Measurements from ENCODE around the gene GALNT14.

The GALNT14 gene

GRCh38 chr2:31053929-31054782 is 84.1 kb downstream of the GALNT14 start:
- no peak for DNase-seq

DNA sequence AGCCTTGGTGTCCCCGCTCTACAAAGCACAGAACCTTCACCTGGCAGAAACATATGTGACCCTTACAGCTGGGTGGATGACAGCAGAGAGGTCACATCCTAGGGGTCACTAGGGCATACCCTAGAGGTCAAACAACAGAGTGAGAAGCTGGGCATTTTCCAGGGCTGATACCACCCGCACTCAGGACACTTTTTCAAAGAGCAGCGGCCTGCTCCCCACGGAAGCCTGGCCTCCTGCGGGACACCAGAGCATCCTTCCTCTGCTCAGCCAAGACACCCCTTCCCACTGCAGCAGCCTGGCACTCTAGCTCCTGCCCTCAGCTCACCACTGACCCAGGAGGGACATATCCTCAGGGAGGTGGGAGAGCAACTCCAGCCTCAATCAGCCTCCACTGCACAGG is 86.0 kb downstream of the GALNT14 start:
- DNase-seq = no peak

DNA sequence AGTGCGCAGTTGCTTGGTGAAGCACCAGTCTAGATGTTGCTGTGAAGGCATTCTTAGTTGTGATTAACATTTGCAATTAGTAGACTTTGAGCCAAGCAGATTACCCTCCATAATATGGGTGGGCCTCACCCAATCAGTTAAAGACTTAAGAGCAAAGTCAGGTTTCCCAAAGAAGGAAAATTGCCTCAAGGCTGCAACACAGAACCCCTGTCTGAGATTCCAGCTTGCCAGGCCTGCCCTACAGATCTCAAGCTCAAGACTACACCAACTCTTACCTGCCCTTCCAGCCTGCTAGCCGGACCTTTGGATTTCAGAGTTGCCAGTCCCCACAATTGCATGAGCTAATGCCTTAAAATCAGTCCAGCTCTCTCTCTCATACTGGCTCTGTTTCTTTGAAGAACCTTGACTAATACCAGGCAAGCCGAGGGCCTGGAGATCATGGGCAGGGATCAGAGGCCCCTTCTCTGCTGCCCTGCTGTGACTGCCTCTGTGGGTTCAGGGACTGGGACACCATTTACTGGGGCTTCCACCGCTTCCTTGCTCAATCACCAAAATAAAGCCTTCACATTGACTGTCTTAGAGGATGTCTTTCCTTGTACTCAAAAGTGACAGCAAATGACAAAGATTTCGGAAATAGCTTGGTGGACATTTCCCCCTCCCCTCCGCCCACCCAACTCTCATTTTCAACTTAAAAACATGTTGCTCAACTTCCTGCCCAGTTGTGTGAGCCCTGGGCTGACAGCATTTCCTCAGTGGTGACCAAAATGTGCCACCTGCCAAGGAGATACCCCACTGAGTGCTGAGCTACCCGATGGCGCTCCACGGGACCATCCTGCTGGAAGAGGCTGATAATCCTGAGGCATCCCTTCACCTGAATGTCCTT is 86.7 kb downstream of the GALNT14 start:
- DNase-seq = no peak

GRCh38 chr2:31049916-31050588 is 88.2 kb downstream of the GALNT14 start:
- DNase-seq = no peak

GRCh38 chr2:31049264-31049663 is 89.0 kb downstream of the GALNT14 start:
- DNase-seq = no peak

- DNase-seq = no peak
Measured at GRCh38 chr2:31047599-31047998, 90.6 kb downstream of the GALNT14 start.

DNA sequence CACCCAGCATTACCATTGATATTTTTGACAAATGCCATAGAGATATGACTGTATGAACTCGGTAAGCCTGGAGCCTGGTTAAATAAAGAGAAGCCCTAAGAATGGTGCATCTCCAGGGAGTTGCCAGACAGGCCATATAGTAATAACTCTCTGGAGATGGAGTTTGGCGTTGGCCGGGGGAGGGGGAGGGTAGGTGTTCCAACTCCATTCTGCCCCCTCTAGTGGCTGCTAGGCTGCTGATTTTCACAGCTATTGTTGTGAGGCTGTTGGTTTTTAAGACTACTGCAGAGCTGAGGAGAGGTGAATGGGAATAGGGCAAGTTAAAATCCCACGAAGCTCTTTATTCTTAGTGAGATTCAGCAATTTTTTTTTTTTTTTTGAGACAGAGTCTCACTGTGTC is 99.9 kb downstream of the GALNT14 start:
- no peak for DNase-seq

- DNase-seq = no peak
Measured at GRCh38 chr2:31037058-31037457, 101.2 kb downstream of the GALNT14 start.

GRCh38 chr2:31033032-31033431 is 105.2 kb downstream of the GALNT14 start:
- no peak for DNase-seq

DNA sequence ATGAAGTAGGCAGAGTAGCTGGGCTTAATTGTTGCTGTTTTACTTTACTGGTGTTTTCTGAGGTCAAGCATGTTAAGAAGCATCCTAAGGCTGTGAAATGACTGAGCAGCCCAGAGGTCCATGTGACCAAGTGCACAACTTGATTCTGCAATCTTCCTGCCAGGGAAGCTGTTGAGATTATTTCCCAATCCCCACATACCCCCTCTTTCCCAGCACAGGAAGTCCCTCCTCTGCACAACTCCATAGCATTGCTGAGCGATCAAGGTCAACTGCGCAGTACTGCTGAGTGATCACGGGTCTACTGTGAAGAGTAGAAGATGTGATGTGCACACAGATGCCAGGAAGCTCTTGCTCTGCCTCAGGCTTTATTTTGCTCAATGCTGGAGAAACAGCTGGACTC is 105.8 kb downstream of the GALNT14 start:
- no peak for DNase-seq

DNA sequence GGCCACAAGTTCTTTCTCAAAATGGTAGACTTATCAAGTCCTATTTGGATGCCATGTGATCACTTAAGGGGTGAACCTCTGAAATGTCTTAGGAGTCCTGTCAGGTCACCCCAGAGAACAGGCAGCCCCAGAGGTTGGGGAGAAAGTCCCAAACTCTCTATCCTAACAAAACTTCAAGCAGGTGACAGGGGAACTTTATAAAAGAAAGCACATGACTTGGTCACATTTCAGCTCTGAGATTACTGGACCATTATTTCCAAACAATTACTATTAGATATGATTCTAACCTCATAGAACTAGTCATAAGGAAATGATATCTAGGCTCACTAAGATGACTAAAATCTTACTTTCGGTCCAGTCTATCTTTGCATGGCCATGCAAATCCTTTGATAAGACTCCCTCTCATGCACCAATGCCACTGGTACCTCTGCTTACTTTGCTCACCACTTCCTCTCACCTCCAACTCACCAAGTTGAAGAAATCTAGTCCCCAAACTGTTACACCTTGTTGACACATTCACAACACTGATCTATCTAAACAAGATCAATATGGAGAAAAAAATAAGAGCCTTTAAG is 107.0 kb downstream of the GALNT14 start:
- no peak for DNase-seq

DNA sequence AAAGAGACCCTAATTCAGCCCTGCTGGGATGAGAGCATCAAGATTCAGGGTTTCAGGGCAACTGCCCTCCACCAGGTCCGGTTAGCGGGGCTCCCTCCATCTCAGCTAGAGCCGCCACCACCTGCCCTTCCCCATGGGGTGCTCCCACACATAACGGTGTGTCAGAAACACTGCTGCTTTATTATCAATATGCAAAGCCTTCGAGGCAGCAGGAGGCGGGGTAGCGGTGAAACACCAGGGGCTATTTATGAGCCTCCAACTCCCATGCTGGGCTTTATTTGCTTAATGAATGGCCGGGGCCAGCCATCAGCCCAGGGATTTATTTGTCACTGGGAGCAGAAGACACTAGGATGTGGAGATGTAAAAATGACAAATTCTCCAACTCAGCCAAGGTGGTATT is 109.8 kb downstream of the GALNT14 start:
- DNase-seq = no peak

- no peak for DNase-seq
Measured at GRCh38 chr2:31027549-31027948, 110.7 kb downstream of the GALNT14 start.

DNA sequence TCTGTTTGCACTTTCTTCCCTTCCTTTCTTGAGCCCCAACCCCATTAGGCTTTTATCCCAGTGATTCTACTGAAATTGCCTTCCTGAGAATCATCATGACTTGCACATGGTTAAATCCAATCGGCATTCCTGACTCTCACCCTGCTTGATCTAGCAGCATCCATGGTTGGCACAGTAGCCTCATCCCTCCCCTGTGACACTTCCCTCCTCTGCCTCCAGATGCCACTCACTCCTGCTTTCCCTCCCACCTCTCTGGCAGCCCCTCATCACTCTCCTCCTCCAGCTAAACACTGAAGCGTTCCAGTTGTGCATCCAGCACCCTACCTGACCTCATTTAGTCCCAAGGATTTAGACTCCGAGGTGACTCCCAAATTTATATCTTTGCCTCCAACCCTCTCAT is 114.7 kb downstream of the GALNT14 start:
- DNase-seq = no peak

DNA sequence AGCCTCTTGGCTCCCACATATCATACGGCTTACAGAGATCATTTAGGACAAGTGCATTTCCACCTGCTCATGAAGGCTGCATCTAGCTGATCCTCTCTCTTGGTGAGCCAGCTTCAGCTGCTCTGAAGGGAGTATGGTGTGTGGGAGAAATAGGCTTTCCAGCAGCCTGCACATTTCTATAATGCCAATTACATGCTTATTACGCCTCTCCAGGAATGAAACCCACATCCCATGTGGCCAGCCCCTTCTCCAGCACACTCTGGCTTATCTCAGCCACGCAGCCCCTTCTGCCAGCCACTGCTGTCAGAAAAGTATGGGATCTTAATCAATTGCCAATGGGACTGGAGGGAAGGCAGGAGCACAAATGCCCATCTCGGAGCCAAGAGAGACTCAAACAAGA is 117.5 kb downstream of the GALNT14 start:
- no peak for DNase-seq

- no peak for DNase-seq
Measured at GRCh38 chr2:31018280-31018679, 120.0 kb downstream of the GALNT14 start.

- DNase-seq = no peak
Measured at GRCh38 chr2:31016648-31017047, 121.6 kb downstream of the GALNT14 start.

- DNase-seq = no peak
Measured at GRCh38 chr2:31014516-31014915, 123.7 kb downstream of the GALNT14 start.

DNA sequence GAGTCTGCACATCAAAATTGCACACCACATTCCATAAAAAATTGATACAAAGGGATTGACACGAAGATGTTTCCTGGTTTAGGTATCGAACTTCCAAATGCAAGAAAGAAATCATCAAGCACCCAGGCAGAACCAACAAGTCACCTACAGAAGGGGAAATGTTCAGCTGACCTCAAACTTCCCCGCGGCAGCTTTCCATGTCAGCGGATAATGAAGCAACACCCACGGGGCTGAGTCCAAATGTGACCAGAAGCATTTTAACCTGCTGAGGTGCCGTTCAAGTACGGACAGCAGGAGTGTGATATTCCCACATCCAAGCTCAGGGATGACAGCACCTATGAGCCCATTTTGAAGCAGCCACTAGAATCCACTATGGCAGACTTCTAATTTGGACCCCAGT is 124.9 kb downstream of the GALNT14 start:
- DNase-seq = no peak

- no peak for DNase-seq
Measured at GRCh38 chr2:31012406-31012805, 125.8 kb downstream of the GALNT14 start.

- no peak for DNase-seq
Measured at GRCh38 chr2:31011587-31011986, 126.7 kb downstream of the GALNT14 start.

DNA sequence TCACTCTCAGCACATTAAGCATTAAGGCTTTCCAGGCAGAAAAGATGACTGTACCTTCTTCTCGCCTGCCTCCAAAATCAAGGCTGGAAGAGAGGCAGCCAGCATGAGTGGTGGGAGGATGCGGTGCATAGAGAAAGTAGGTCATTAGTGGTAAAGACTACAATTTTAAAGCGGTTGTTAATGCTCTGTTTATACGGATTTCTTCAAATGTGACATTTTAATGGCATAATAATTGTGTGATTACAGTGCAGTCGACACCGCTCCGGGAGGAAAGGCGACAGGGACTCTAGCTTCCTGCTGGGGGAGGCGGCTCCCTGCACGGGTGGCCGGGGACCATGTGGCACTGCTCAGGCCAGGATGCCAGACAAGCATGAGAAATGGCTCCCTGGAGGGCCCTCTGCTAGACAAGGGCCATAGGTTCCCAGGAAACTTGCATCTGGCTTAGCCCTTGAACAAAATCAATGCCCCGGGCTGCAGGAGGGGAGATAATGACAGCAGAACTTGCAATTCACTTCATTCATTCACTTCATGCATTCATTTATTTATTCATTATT is 129.6 kb downstream of the GALNT14 start:
- DNase-seq = no peak

GRCh38 chr2:31004257-31004656 is 134.0 kb downstream of the GALNT14 start:
- no peak for DNase-seq
